Esophagus squamous epithelium (tissue), 5 donors: ENCODE measurements around the gene KCNA3. TPM values are rescaled to one million over a fixed set of nuclear protein-coding genes. Genes with fewer than 3 reads are reported as not detected.

Experiments used
- DNase-seq: peaks from one replicate; lab custom pipeline; 2025; lab: John Stamatoyannopoulos, UW
- H3K27ac ChIP-seq, 4 donors: fragments of 200-600 bp; sonication (generic); one replicate each; pipeline ENCODE4 v1.5.1; 2016 to 2019; ENCODE audit warnings: mild to moderate bottlenecking in 1 of 4
- H3K27me3 ChIP-seq, 4 donors: fragments of 200-600 bp; sonication (generic); 1 replicate in 3 of 4; 2 replicates in 1 of 4; pipeline versions ENCODE4 v1.5.1 to v1.6.0; 2017 to 2021; ENCODE audit warnings: antibody characterized with exemption in 1 of 4
- H3K36me3 ChIP-seq, 3 donors: fragments of 200-600 bp; sonication (generic); one replicate each; pipeline ENCODE4 v1.5.1; 2016 to 2019
- H3K4me1 ChIP-seq, 3 donors: fragments of 200-600 bp; sonication (generic); one replicate each; pipeline ENCODE4 v1.5.1; 2017 to 2019
- H3K4me3 ChIP-seq, 4 donors: fragments of 200-600 bp; sonication (generic); 1 replicate in 3 of 4; 2 replicates in 1 of 4; pipeline ENCODE4 v1.5.1; 2016 to 2019; ENCODE audit warnings: mild to moderate bottlenecking in 2 of 4, moderate library complexity in 1 of 4
- H3K9me3 ChIP-seq, 3 donors: fragments of 200-600 bp; sonication (generic); one replicate each; pipeline ENCODE4 v1.5.1; 2016 to 2019
- CTCF ChIP-seq, 6 experiments: fragments of 450-650 bp in 4 of 6; fragments of 200-600 bp in 2 of 6; sonication (generic) in 2 of 6; IDR thresholded peaks; one replicate each; pipeline ENCODE4 v1.5.1; 2016 to 2019; ENCODE audit warnings: antibody characterized with exemption in 6 of 6, mild to moderate bottlenecking in 4 of 6, moderate library complexity in 4 of 6
- POLR2A ChIP-seq, 4 donors: fragments of 450-650 bp; IDR thresholded peaks; one replicate each; pipeline ENCODE4 v1.6.1; 2017; ENCODE audit warnings: antibody characterized with exemption in 4 of 4, mild to moderate bottlenecking in 4 of 4, moderate library complexity in 3 of 4
- WGBS, 2 donors: methylation state at CpG; one replicate each; pipeline ENCODE4 v1.1.5; 2018; 5-methylcytosine and 5-hydroxymethylcytosine counted together
- intact Hi-C: fragments of 100-400 bp; cut with DNase I; formaldehyde crosslinking; loops from one replicate; pipeline ENCODE4 v1.15.0; 2022
- total RNA-seq, 4 donors: library from RNA; depleted of rRNA; stranded (reverse); fragments of >200 nt; gene quantifications; one replicate each; pipeline ENCODE4 v1.1.0, GENCODE V29; 2016
- donor health status: DM: yes; HTN: yes; CAD: no.

KCNA3 gene
- total RNA-seq = 1 to 10 TPM in 3 of 4 donors, under 1 TPM in 1; 0.34 to 3.2 (median 1.2) TPM

GRCh38 chr1:110674337-110675059 is at the start of gene KCNA3:
Gene KCNA3, minus strand, starts transcription at chr1:110674940. Its CDS starts 131 bp downstream, at chr1:110674809.
- intact Hi-C loops = no loop called here
- peak within 1 kb of the TSS; percentile 22 to 68 (median 42) for H3K4me3 ChIP-seq
- WGBS, 2 donors = 0 to 4% methylated on average over 1 to 5 of the region's 97 CpGs
- peaks cover 0 to 18% (median 11%) of the 10 kb centered on the region in 3 donors for H3K4me1 ChIP-seq
- peaks cover 13 to 88% (median 16%) of the 10 kb centered on the region in 4 donors for H3K27me3 ChIP-seq
- H3K36me3 ChIP-seq = no peaks in the 10 kb centered on the region
- TF ChIP-seq CTCF (IDR thresholded peaks at IDR 0.05) (no peak), POLR2A (IDR thresholded peaks at IDR 0.05) (peak in 1 of 4 donors; percentile 81)
- peak within 1 kb of the TSS; percentile 13 to 70 (median 54) for H3K27ac ChIP-seq
- no peaks in the 10 kb centered on the region for H3K9me3 ChIP-seq
- no peak for DNase-seq

- WGBS, 2 donors = 72 to 82% methylated on average over 5 of the region's 5 CpGs
- Histone ChIP-seq H3K27ac (no peak overlapping the region), H3K9me3 (no peaks in the 10 kb centered on the region), H3K36me3 (no peaks in the 10 kb centered on the region), H3K4me1 (peaks cover 0 to 3% (median 0%) of the 10 kb centered on the region in 3 donors), H3K27me3 (peaks cover 0 to 13% (median 0%) of the 10 kb centered on the region in 4 donors), H3K4me3 (no peak overlapping the region)
- DNase-seq = no peak
- intact Hi-C loops = no loop called here
- no peak for TF ChIP-seq POLR2A (IDR thresholded peaks at IDR 0.05)
- TF ChIP-seq CTCF (IDR thresholded peaks at IDR 0.05) = no peak
These were observed 48.1 kb upstream of the KCNA3 start for GRCh38 chr1:110722807-110723206.

- 49 to 51% methylated on average over 2 of the region's 2 CpGs for WGBS, 2 donors
- Histone ChIP-seq H3K9me3 (no peaks in the 10 kb centered on the region), H3K4me1 (no peaks in the 10 kb centered on the region), H3K27ac (no peak overlapping the region), H3K4me3 (no peak overlapping the region), H3K27me3 (peaks cover 0 to 13% (median 0%) of the 10 kb centered on the region in 4 donors), H3K36me3 (no peaks in the 10 kb centered on the region)
- intact Hi-C loops = no loop called here
- TF ChIP-seq POLR2A (IDR thresholded peaks at IDR 0.05) = no peak
- no peak for TF ChIP-seq CTCF (IDR thresholded peaks at IDR 0.05)
- no peak for DNase-seq
These were observed 45.2 kb upstream of the KCNA3 start for GRCh38 chr1:110719908-110720307.

DNA sequence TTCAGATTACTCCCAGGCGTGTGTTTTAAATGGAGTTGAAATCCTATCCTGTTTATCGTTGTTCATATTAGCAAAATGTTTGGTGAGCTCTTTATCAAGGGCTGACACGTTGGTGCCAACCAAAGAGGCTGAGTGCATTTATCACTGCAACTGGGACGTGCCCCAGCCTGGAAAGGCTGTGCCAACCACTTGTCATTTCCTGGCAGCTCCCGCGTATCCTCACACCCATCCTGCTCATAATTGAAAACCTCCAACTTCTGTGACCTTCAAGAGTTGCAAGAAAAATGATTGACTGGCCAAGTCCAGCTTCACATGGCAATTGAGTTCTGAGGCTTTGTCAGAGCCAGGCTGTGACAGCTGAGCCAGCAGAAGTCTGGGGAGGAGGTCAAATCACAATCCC is 43.7 kb upstream of the KCNA3 start:
- H3K27ac ChIP-seq = no peak overlapping the region
- intact Hi-C loops = no loop called here
- H3K36me3 ChIP-seq = no peaks in the 10 kb centered on the region
- peaks cover 0 to 13% (median 0%) of the 10 kb centered on the region in 4 donors for H3K27me3 ChIP-seq
- 66 to 68% methylated on average over 5 to 6 of the region's 6 CpGs for WGBS, 2 donors
- H3K4me3 ChIP-seq = no peak overlapping the region
- TF ChIP-seq CTCF (IDR thresholded peaks at IDR 0.05) = no peak
- no peak for TF ChIP-seq POLR2A (IDR thresholded peaks at IDR 0.05)
- DNase-seq = no peak
- H3K4me1 ChIP-seq = no peaks in the 10 kb centered on the region
- no peaks in the 10 kb centered on the region for H3K9me3 ChIP-seq

GRCh38 chr1:110717179-110717578 is 42.4 kb upstream of the KCNA3 start:
- Histone ChIP-seq H3K36me3 (no peaks in the 10 kb centered on the region), H3K4me3 (no peak overlapping the region), H3K9me3 (no peaks in the 10 kb centered on the region), H3K27me3 (peaks cover 0 to 13% (median 0%) of the 10 kb centered on the region in 4 donors), H3K27ac (no peak overlapping the region), H3K4me1 (no peaks in the 10 kb centered on the region)
- TF ChIP-seq CTCF (IDR thresholded peaks at IDR 0.05) (no peak), POLR2A (IDR thresholded peaks at IDR 0.05) (no peak)
- 77% methylated on average over 6 of the region's 6 CpGs for WGBS, 2 donors
- DNase-seq = no peak
- intact Hi-C loops = no loop called here
